Small intestine (tissue), 7 donors: ENCODE results near the gene GOSR2. TPM values are rescaled to one million over a fixed set of nuclear protein-coding genes. Genes with fewer than 3 reads are reported as not detected.

Source experiments
- DNase-seq, 2 donors: peaks; one replicate each; pipeline versions ENCODE4 v3.0.0 to v3.0.0-alpha.2; 2013
- FAIRE-seq: peaks from 2 replicates; lab custom pipeline; 2012; peaks lifted over from hg19 to GRCh38; lab: Jason Lieb, UNC
- H3K27ac ChIP-seq, 3 donors: one replicate each; pipeline ENCODE4 v1.5.1; 2013; ENCODE audit warnings: low read length in 2 of 3, mild to moderate bottlenecking in 2 of 3, control low read depth in 1 of 3, inconsistent platforms in 1 of 3, low read depth in 1 of 3, moderate library complexity in 1 of 3
- H3K27me3 ChIP-seq, 3 donors: one replicate each; pipeline ENCODE4 v1.6.1; 2013; ENCODE audit warnings: low read length in 3 of 3, inconsistent platforms in 1 of 3; ENCODE audit not compliant: control insufficient read depth in 3 of 3, insufficient read depth in 3 of 3
- H3K36me3 ChIP-seq, 3 donors: one replicate each; pipeline ENCODE4 v1.6.1; 2013; ENCODE audit warnings: low read length in 3 of 3, inconsistent platforms in 1 of 3, low read depth in 1 of 3, mild to moderate bottlenecking in 1 of 3, moderate library complexity in 1 of 3; ENCODE audit not compliant: control insufficient read depth in 3 of 3, insufficient read depth in 2 of 3
- H3K4me1 ChIP-seq, 3 donors: one replicate each; pipeline ENCODE4 v1.6.1; 2013; ENCODE audit warnings: low read length in 2 of 3, inconsistent platforms in 1 of 3, low read depth in 1 of 3, mild to moderate bottlenecking in 1 of 3, moderate library complexity in 1 of 3; ENCODE audit not compliant: control insufficient read depth in 3 of 3, insufficient read depth in 2 of 3
- H3K4me3 ChIP-seq, 3 donors: one replicate each; pipeline ENCODE4 v1.5.1; 2013; ENCODE audit warnings: low read length in 3 of 3, control low read depth in 1 of 3, inconsistent platforms in 1 of 3, low read depth in 1 of 3, mild to moderate bottlenecking in 1 of 3, moderate library complexity in 1 of 3
- H3K9me3 ChIP-seq, 2 donors: one replicate each; pipeline ENCODE4 v1.6.1; 2013; ENCODE audit warnings: low read depth in 1 of 2, low read length in 1 of 2; ENCODE audit not compliant: control insufficient read depth in 2 of 2, insufficient read depth in 1 of 2
- WGBS, 3 donors: extraction: QIAGEN DNeasy Blood & Tissue Kit; methylation state at CpG; one replicate each; pipeline ENCODE4 v1.1.7; 2013; 5-methylcytosine and 5-hydroxymethylcytosine counted together
- polyA plus RNA-seq, 4 donors: library from polyadenylated mRNA; stranded (reverse) in 3 of 4; unstranded in 1 of 4; fragments of 200-250 nt in 3 of 4; fragments of 120-200 nt in 1 of 4; gene quantifications; one replicate each; pipeline versions ENCODE4 v1.2.1 to v1.2.3, GENCODE V29; 2013
- donor health status: healthy with polysubstance abuse.
- donor health status: control.
- donor health status: control.
- donor health status: Bipolar disorder and iron deficiency.
- donor health status: healthy.

The GOSR2 gene
- polyA plus RNA-seq, 4 donors: 41.0 to 80.1 (median 50.3) TPM

- no peak for FAIRE-seq
- no peak overlapping the region for H3K4me3 ChIP-seq
- H3K4me1 ChIP-seq: no peaks in the 10 kb centered on the region
- WGBS, 3 donors: 75 to 83% (median 81%) methylated on average over 9 of the region's 9 CpGs
- H3K9me3 ChIP-seq: no peaks in the 10 kb centered on the region
- no peak for DNase-seq
- no peaks in the 10 kb centered on the region for H3K27me3 ChIP-seq
- H3K36me3 ChIP-seq: peaks cover 0 to 4% (median 0%) of the 10 kb centered on the region in 3 donors
- H3K27ac ChIP-seq: no peak overlapping the region
Observed at GRCh38 chr17:46964315-46965265, 41.6 kb downstream of the GOSR2 start.

- H3K4me3 ChIP-seq: no peak overlapping the region
- DNase-seq (no peak), FAIRE-seq (no peak)
- H3K27me3 ChIP-seq: no peaks in the 10 kb centered on the region
- no peaks in the 10 kb centered on the region for H3K4me1 ChIP-seq
- peaks cover 0 to 4% (median 0%) of the 10 kb centered on the region in 3 donors for H3K36me3 ChIP-seq
- 81 to 90% (median 86%) methylated on average over 6 of the region's 6 CpGs for WGBS, 3 donors
- no peaks in the 10 kb centered on the region for H3K9me3 ChIP-seq
- no peak overlapping the region for H3K27ac ChIP-seq
Observed at GRCh38 chr17:46968224-46968834, 45.4 kb downstream of the GOSR2 start.

- Histone ChIP-seq H3K27me3 (peaks cover 0 to 2% (median 0%) of the 10 kb centered on the region in 3 donors), H3K27ac (no peak overlapping the region), H3K36me3 (peaks cover 0 to 4% (median 0%) of the 10 kb centered on the region in 3 donors), H3K4me3 (no peak overlapping the region), H3K9me3 (no peaks in the 10 kb centered on the region), H3K4me1 (no peaks in the 10 kb centered on the region)
- DNase-seq (no peak), FAIRE-seq (no peak)
- 91 to 98% (median 97%) methylated on average over 8 of the region's 8 CpGs for WGBS, 3 donors
Observed at GRCh38 chr17:46968896-46969295, 45.9 kb downstream of the GOSR2 start.

GRCh38 chr17:46971647-46972300, 48.8 kb downstream of the GOSR2 start:
- no peak overlapping the region for H3K27ac ChIP-seq
- FAIRE-seq (no peak), DNase-seq (no peak)
- H3K27me3 ChIP-seq: peaks cover 0 to 10% (median under 1%) of the 10 kb centered on the region in 3 donors
- 64 to 76% (median 72%) methylated on average over 10 of the region's 10 CpGs for WGBS, 3 donors
- H3K4me3 ChIP-seq: no peak overlapping the region
- no peaks in the 10 kb centered on the region for H3K9me3 ChIP-seq
- peaks cover 0 to 4% (median 0%) of the 10 kb centered on the region in 3 donors for H3K36me3 ChIP-seq
- H3K4me1 ChIP-seq: no peaks in the 10 kb centered on the region

GRCh38 chr17:46972346-46972745, 49.4 kb downstream of the GOSR2 start:
- WGBS, 3 donors: 19 to 61% (median 33%) methylated on average over 6 of the region's 6 CpGs
- Histone ChIP-seq H3K9me3 (no peaks in the 10 kb centered on the region), H3K27ac (no peak overlapping the region), H3K27me3 (peaks cover 4 to 16% (median 4%) of the 10 kb centered on the region in 3 donors), H3K36me3 (peaks cover 0 to 4% (median 0%) of the 10 kb centered on the region in 3 donors), H3K4me1 (no peaks in the 10 kb centered on the region), H3K4me3 (no peak overlapping the region)
- FAIRE-seq (no peak), DNase-seq (no peak)

- Histone ChIP-seq H3K4me1 (peaks cover 0 to 4% (median 0%) of the 10 kb centered on the region in 3 donors), H3K27ac (no peak overlapping the region), H3K36me3 (no peaks in the 10 kb centered on the region), H3K4me3 (no peak overlapping the region), H3K27me3 (peaks cover 4 to 29% (median 15%) of the 10 kb centered on the region in 3 donors), H3K9me3 (no peaks in the 10 kb centered on the region)
- WGBS, 3 donors: 64 to 72% (median 71%) methylated on average over 11 of the region's 11 CpGs
- FAIRE-seq (no peak), DNase-seq (no peak)
Observed at GRCh38 chr17:46974086-46974485, 51.1 kb downstream of the GOSR2 start.

GRCh38 chr17:46975287-46975686, 52.3 kb downstream of the GOSR2 start:
- Histone ChIP-seq H3K27me3 (peaks cover 4 to 39% (median 15%) of the 10 kb centered on the region in 3 donors), H3K4me3 (no peak overlapping the region), H3K27ac (no peak overlapping the region), H3K4me1 (peaks cover 0 to 7% (median 0%) of the 10 kb centered on the region in 3 donors), H3K9me3 (no peaks in the 10 kb centered on the region), H3K36me3 (no peaks in the 10 kb centered on the region)
- no peak for FAIRE-seq
- WGBS, 3 donors: 74 to 83% (median 82%) methylated on average over 4 of the region's 4 CpGs
- no peak for DNase-seq
